Kidney epithelial cell (primary cell): ENCODE measurements around the gene LRCH1. TPM values are rescaled to one million over a fixed set of nuclear protein-coding genes. Genes with fewer than 3 reads are reported as not detected.

ENCODE experiments used
- DNase-seq: peaks from one replicate; pipeline ENCODE4 v3.0.0-alpha.2; 2010; ENCODE audit warnings: low read depth
- H3K27me3 ChIP-seq: 2 replicates; pipeline ENCODE4 v1.6.0; 2011; ENCODE audit warnings: low read length; ENCODE audit not compliant: control insufficient read depth, insufficient read depth
- H3K36me3 ChIP-seq: 2 replicates; pipeline ENCODE4 v1.5.1; 2011; ENCODE audit warnings: low read length; ENCODE audit not compliant: control insufficient read depth, insufficient read depth
- H3K4me3 ChIP-seq: 2 replicates; pipeline ENCODE4 v1.5.1; 2011; ENCODE audit warnings: low read depth, mild to moderate bottlenecking, control low read depth, low read length
- total RNA-seq: library from RNA; depleted of rRNA; stranded (reverse); fragments of >200 nt; gene quantifications from 2 replicates; pipeline ENCODE4 v1.2.3, GENCODE V29; 2015
- TF ChIP-seq, protein P1 (sequence below): IDR thresholded peaks from 2 replicates; pipeline ENCODE4 v1.5.1; 2011; ENCODE audit warnings: mild to moderate bottlenecking, moderate library complexity, low read length, control low read depth, inconsistent platforms; ENCODE audit not compliant: insufficient read depth, poor library complexity, severe bottlenecking

The LRCH1 gene
- total RNA-seq, 1 donor from 2014 or later, result 14.0 TPM

GRCh38 chr13:46778095-46778494 is 225.1 kb downstream of the LRCH1 start:
- no peak overlapping the region for H3K4me3 ChIP-seq
- H3K36me3 ChIP-seq, result peaks cover 3% of the 10 kb centered on the region
- no peak for DNase-seq

GRCh38 chr13:46778890-46779289 is 225.9 kb downstream of the LRCH1 start:
- peaks cover 3% of the 10 kb centered on the region for H3K36me3 ChIP-seq
- H3K27me3 ChIP-seq, result no peaks in the 10 kb centered on the region
- no peak for DNase-seq
- H3K4me3 ChIP-seq, result no peak overlapping the region
- TF ChIP-seq, protein P1, sequence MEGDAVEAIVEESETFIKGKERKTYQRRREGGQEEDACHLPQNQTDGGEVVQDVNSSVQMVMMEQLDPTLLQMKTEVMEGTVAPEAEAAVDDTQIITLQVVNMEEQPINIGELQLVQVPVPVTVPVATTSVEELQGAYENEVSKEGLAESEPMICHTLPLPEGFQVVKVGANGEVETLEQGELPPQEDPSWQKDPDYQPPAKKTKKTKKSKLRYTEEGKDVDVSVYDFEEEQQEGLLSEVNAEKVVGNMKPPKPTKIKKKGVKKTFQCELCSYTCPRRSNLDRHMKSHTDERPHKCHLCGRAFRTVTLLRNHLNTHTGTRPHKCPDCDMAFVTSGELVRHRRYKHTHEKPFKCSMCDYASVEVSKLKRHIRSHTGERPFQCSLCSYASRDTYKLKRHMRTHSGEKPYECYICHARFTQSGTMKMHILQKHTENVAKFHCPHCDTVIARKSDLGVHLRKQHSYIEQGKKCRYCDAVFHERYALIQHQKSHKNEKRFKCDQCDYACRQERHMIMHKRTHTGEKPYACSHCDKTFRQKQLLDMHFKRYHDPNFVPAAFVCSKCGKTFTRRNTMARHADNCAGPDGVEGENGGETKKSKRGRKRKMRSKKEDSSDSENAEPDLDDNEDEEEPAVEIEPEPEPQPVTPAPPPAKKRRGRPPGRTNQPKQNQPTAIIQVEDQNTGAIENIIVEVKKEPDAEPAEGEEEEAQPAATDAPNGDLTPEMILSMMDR, result no peak

More at GRCh38 chr13:46778095-46778494, 225.1 kb downstream of the LRCH1 start:
- TF ChIP-seq, protein P1, result no peak
- no peaks in the 10 kb centered on the region for H3K27me3 ChIP-seq

GRCh38 chr13:46782066-46782465 is 229.1 kb downstream of the LRCH1 start:
- DNase-seq, result no peak
- Histone ChIP-seq H3K36me3 (peaks cover 1% of the 10 kb centered on the region), H3K27me3 (no peaks in the 10 kb centered on the region), H3K4me3 (no peak overlapping the region)
- TF ChIP-seq, protein P1, result no peak

- DNase-seq, result no peak
- H3K4me3 ChIP-seq, result no peak overlapping the region
- no peaks in the 10 kb centered on the region for H3K27me3 ChIP-seq
- H3K36me3 ChIP-seq, result peaks cover 1% of the 10 kb centered on the region
- TF ChIP-seq, protein P1, result no peak
Measured at GRCh38 chr13:46782691-46783090, 229.7 kb downstream of the LRCH1 start.

DNA sequence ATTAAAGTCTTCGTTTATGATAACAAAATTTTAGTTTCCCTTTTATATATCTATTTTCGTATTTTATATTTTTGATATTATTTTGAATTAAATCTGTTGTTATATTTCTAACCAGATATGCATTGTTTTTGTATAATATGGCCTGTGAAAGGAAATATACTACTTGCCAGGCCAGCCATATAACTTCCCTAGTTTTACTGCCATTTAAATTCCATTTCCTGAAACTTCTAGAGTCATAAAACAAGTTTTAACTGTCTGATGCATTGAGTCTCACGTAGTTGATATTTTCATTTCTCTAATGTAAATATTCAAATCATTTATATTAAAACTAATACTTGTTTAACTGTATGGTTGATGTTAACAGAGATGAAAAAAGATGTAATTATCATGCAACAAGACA is 230.5 kb downstream of the LRCH1 start:
- no peak overlapping the region for H3K4me3 ChIP-seq
- H3K36me3 ChIP-seq, result peaks cover 1% of the 10 kb centered on the region
- H3K27me3 ChIP-seq, result no peaks in the 10 kb centered on the region
- TF ChIP-seq, protein P1, result no peak
- no peak for DNase-seq

DNA sequence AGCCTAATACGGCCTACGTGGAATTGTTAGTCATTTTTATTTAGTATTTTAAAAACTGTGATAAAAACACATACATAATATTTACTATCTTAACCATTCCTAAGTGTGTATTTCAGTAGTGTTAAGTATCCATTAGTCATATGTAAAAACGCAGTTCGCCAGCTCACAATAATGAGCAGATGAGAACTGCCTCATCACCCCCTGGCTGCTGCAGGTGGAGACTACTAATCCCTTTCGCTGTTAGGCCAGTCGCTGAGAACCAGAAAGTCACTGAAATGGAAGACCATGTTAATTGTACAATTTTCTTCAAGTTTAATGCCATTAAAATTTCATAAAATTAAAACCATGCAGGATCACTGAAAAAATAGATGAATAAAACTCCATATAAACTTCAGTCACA is 242.4 kb downstream of the LRCH1 start:
- no peaks in the 10 kb centered on the region for H3K27me3 ChIP-seq
- no peak for DNase-seq
- no peaks in the 10 kb centered on the region for H3K36me3 ChIP-seq
- TF ChIP-seq, protein P1, result no peak
- H3K4me3 ChIP-seq, result no peak overlapping the region
